ENCODE measurements around the gene PNPLA7. TPM values are rescaled to one million over a fixed set of nuclear protein-coding genes. Genes with fewer than 3 reads are reported as not detected.
A peak's percentile ranks its signal among the peaks of the same experiment; 100 is the strongest.

PNPLA7 gene
- total and polyA plus RNA-seq, 2 of the 8 experiments (the other 6 are each of a cell fraction or from before 2014, with no cell fraction given) = 0.35 to 0.47 TPM

GRCh38 chr9:137458194-137459151 lies 91.7 kb downstream of the PNPLA7 start:
- Histone ChIP-seq H4K20me1 (replicated peaks in 1 of 2; ENCODE audit: control insufficient read depth in 1 of 2, insufficient read depth in 2 of 2, low read length in 2 of 2) (peaks cover 0 to 10% of the 10 kb centered on the region in 2 experiments), H3K27me3 (replicated peaks in 1 of 4; ENCODE audit: control insufficient read depth in 3 of 4, extremely low read depth in 1 of 4, insufficient read depth in 3 of 4, low read length in 3 of 4) (peaks cover 0 to 19% (median 13%) of the 10 kb centered on the region in 4 experiments; a peak in 5 of 7 replicates), H3K9me3 (ENCODE audit: insufficient read depth in 2 of 2, low read depth in 1 of 2, low read length in 1 of 2) (no peaks in the 10 kb centered on the region; a peak in 1 of 4 replicates), H3K4me3 (ENCODE audit: extremely low read depth in 1 of 4, insufficient read depth in 2 of 4, low read depth in 3 of 4, low read length in 4 of 4) (peak overlapping the region; percentile 43 to 89 (median 54)), H3K18ac (ENCODE audit: extremely low read depth, low read length) (peak overlapping the region; percentile 78; the same call in 1 of the 2 replicates), H2BK15ac (ENCODE audit: low read length) (no peak overlapping the region), H3K14ac (ENCODE audit: insufficient read length) (no peak overlapping the region), H2BK20ac (ENCODE audit: low read length) (no peak overlapping the region), H2BK120ac (replicated peaks; ENCODE audit: low read depth, low read length) (no peak overlapping the region), H3K4ac (replicated peaks; ENCODE audit: insufficient read length, low read depth, low read length) (no peak overlapping the region), H2BK12ac (ENCODE audit: low read depth, low read length) (0 out of 2 replicates have a peak overlapping the region, but pooled peaks have one; percentile 9), H4K5ac (ENCODE audit: insufficient read length, low read depth, low read length) (no peak overlapping the region), H3K36me3 (ENCODE audit: control insufficient read depth in 2 of 4, insufficient read depth in 4 of 4, low read length in 3 of 4) (peaks cover 0 to 14% (median 7%) of the 10 kb centered on the region in 4 experiments; a peak in 6 of 8 replicates), H3K4me2 (ENCODE audit: insufficient read depth in 1 of 2, low read depth in 2 of 2, low read length in 2 of 2) (peak overlapping the region; percentile 75 to 93), H4K8ac (ENCODE audit: extremely low read depth, insufficient read depth, low read length) (peak overlapping the region; percentile 79; the same call in 1 of the 2 replicates), H2BK5ac (ENCODE audit: low read depth, low read length) (no peak overlapping the region), H4K91ac (replicated peaks; ENCODE audit: insufficient read length, low read length) (no peak overlapping the region), H2AFZ (ENCODE audit: low read length) (no peak overlapping the region), H2AK5ac (ENCODE audit: low read depth, low read length) (no peak overlapping the region), H3K56ac (replicated peaks; ENCODE audit: insufficient read length, low read depth, low read length) (no peak overlapping the region), H3K79me1 (ENCODE audit: low read depth, low read length) (peaks cover 3% of the 10 kb centered on the region; the same call in 1 of the 2 replicates), H3K9ac (replicated peaks in 1 of 4; ENCODE audit: extremely low read depth in 1 of 4, low read depth in 3 of 4, low read length in 3 of 4) (peak overlapping the region in 3 of 4 experiments; percentile 24 to 70 (median 45); a peak in 3 of 7 replicates), H3K79me2 (ENCODE audit: control insufficient read depth in 1 of 2, insufficient read depth in 2 of 2, low read length in 2 of 2) (no peaks in the 10 kb centered on the region; a peak in 1 of 4 replicates), H3K4me1 (replicated peaks in 1 of 4; ENCODE audit: control insufficient read depth in 3 of 4, insufficient read depth in 4 of 4, low read length in 3 of 4) (peaks cover 0 to 28% (median 18%) of the 10 kb centered on the region in 4 experiments; a peak in 6 of 7 replicates), H3K23me2 (ENCODE audit: low read depth, low read length) (peaks cover 13% of the 10 kb centered on the region; the same call in 1 of the 2 replicates), H3K23ac (ENCODE audit: insufficient read length) (no peak overlapping the region), H3K27ac (ENCODE audit: low read depth, low read length) (no peak overlapping the region)
- TF ChIP-seq POU5F1 (IDR thresholded peaks at IDR 0.05; ENCODE audit: low read depth, low read length) = no peak
- TF ChIP-seq MAX (IDR thresholded peaks at IDR 0.05) = 0 out of 2 replicates have a peak, but pooled peaks have one; percentile 4
- no peak for TF ChIP-seq KDM4A (IDR thresholded peaks at IDR 0.05; ENCODE audit: low read depth, low read length, severe bottlenecking)
- ChIA-PET POLR2A (ENCODE audit: partially characterized antibody) (no interaction called here), CTCF (ENCODE audit: partially characterized antibody) (interaction anchor here (1.3 kb wide), 1 partner anchor 14 kb away, joined by 4 read pairs; no protein-coding TSS in a partner anchor)
- no peak for FAIRE-seq
- DNase-seq (ENCODE audit: low read depth in 1 of 2, low spot score in 2 of 2) = no peak
- 26% methylated on average over 37 of the region's 88 CpGs; no CpG with 5 or more reads in 1 of the 2 experiments for WGBS, 2 experiments (ENCODE audit: extremely low coverage in 1 of 2, insufficient coverage in 1 of 2, insufficient read length in 1 of 2, insufficient replicate concordance in 2 of 2, low coverage in 1 of 2, low lambda C conversion rate in 2 of 2, missing lambda C conversion rate in 1 of 2)

Measured in H1 (cell line).